HepG2 (cell line): Measurements from ENCODE around the gene ZNF765. TPM values are rescaled to one million over a fixed set of nuclear protein-coding genes. Genes with fewer than 3 reads are reported as not detected.

Source experiments
- CREB1 ChIP-seq, 2 experiments: fragments of 450-650 bp in 1 of 2; IDR thresholded peaks; 2 replicates each; pipeline ENCODE4 v1.6.1; 2016 to 2017; ENCODE audit warnings: control low read depth in 1 of 2, mild to moderate bottlenecking in 1 of 2, missing compliant biosample characterization in 1 of 2, missing genetic modification characterization in 1 of 2
- DRAP1 ChIP-seq: IDR thresholded peaks from 2 replicates; pipeline ENCODE4 v1.6.1; 2016; ENCODE audit warnings: missing genetic modification reagents, missing compliant biosample characterization
- ETV5 ChIP-seq: IDR thresholded peaks from 2 replicates; pipeline ENCODE4 v1.6.1; 2018; ENCODE audit warnings: missing biosample characterization, missing genetic modification reagents, inconsistent platforms, borderline replicate concordance
- KAT2B ChIP-seq: fragments of 150-350 bp; IDR thresholded peaks from 2 replicates; pipeline ENCODE4 v1.6.1; 2014; ENCODE audit warnings: low read depth, low read length, borderline replicate concordance
- MAX ChIP-seq: IDR thresholded peaks from 2 replicates; pipeline ENCODE4 v1.6.1; 2012; ENCODE audit warnings: inconsistent platforms
- NFE2L2 ChIP-seq: fragments of 150-350 bp; IDR thresholded peaks from 2 replicates; pipeline ENCODE4 v1.6.1; 2014; ENCODE audit warnings: low read length
- NR0B2 ChIP-seq: sonication (generic); formaldehyde crosslinking; IDR thresholded peaks from 2 replicates; pipeline ENCODE4 v1.4.0; 2020; ENCODE audit warnings: mild to moderate bottlenecking, missing genetic modification reagents
- PRDM4 ChIP-seq: sonication (generic); formaldehyde crosslinking; IDR thresholded peaks from 2 replicates; pipeline ENCODE4 v1.9.0; 2021; ENCODE audit warnings: missing genetic modification reagents, borderline replicate concordance
- SIN3B ChIP-seq: fragments of 150-350 bp; IDR thresholded peaks from 2 replicates; pipeline ENCODE4 v1.6.1; 2014; ENCODE audit warnings: low read length
- SKI ChIP-seq: fragments of 450-650 bp; IDR thresholded peaks from one replicate; pipeline ENCODE4 v1.6.1; 2018; ENCODE audit warnings: mild to moderate bottlenecking; ENCODE audit not compliant: partially characterized antibody
- UBTF ChIP-seq: sonication (generic); formaldehyde crosslinking; IDR thresholded peaks from 2 replicates; pipeline ENCODE4 v1.4.0; 2020; ENCODE audit warnings: mild to moderate bottlenecking, missing genetic modification reagents
- YEATS2 ChIP-seq: sonication (generic); formaldehyde crosslinking; IDR thresholded peaks from 2 replicates; pipeline ENCODE4 v1.4.0; 2020; ENCODE audit warnings: missing genetic modification reagents, borderline replicate concordance
- ZBED4 ChIP-seq: sonication (generic); formaldehyde crosslinking; IDR thresholded peaks from 2 replicates; pipeline ENCODE4 v1.4.0; 2020; ENCODE audit warnings: missing genetic modification reagents, borderline replicate concordance
- ZNF484 ChIP-seq: sonication (generic); formaldehyde crosslinking; IDR thresholded peaks from 2 replicates; pipeline ENCODE4 v1.5.1; 2020; ENCODE audit warnings: mild to moderate bottlenecking, low read depth, missing genetic modification reagents, borderline replicate concordance
- polyA plus RNA-seq, 8 experiments: library from polyadenylated mRNA; depleted of rRNA in 3 of 8; stranded (reverse) in 7 of 8; unstranded in 1 of 8; fragments of >200 nt; fragmentation: Illumina TruSeq in 4 of 8; extraction: Trizol in 4 of 8; gene quantifications; 2 replicates each; pipeline versions ENCODE4 v1.2.1 to v1.2.3, GENCODE V29; 2011 to 2016; ENCODE audit warnings: low read depth in 4 of 8, missing spikeins in 1 of 8, mixed read lengths in 1 of 8; ENCODE audit not compliant: insufficient read depth in 1 of 8
- total RNA-seq, 5 experiments: library from RNA; depleted of rRNA; stranded (reverse); fragments of >200 nt; fragmentation: Illumina TruSeq; extraction: Trizol; gene quantifications; 2 replicates each; pipeline ENCODE4 v1.2.3, GENCODE V29; 2016; ENCODE audit warnings: low read depth in 1 of 5

ZNF765 gene
- total and polyA plus RNA-seq, 2 of the 13 experiments (the other 11 are each of a cell fraction or from before 2014, with no cell fraction given): 5.0 to 14.5 TPM

GRCh38 chr19:53467485-53468262 is 72.7 kb downstream of the ZNF765 start, which contains the start of gene ZNF813 (continued):
- TF ChIP-seq UBTF (CRISPR knock-in tag) (peak; percentile 9; the same call in 1 of the 2 replicates), SIN3B (peak; percentile 92), ZBED4 (CRISPR knock-in tag) (peak; percentile 39; the same call in 1 of the 2 replicates), KAT2B (no peak), SKI (no peak), ZNF484 (CRISPR knock-in tag) (no peak), NR0B2 (CRISPR knock-in tag) (0 out of 2 replicates have a peak, but pooled peaks have one; percentile 17), MAX (peak; percentile 59; the same call in 1 of the 2 replicates), DRAP1 (CRISPR knock-in tag) (peak; percentile 49; the same call in 1 of the 2 replicates), ETV5 (CRISPR knock-in tag) (0 out of 2 replicates have a peak, but pooled peaks have one; percentile 23), NFE2L2 (no peak), CREB1 (IDR thresholded peaks at IDR 0.05) (peak; percentile 13; the same call in 1 of the 2 replicates), CREB1 (CRISPR knock-in tag; IDR thresholded peaks at IDR 0.05) (no peak), YEATS2 (0 out of 2 replicates have a peak, but pooled peaks have one; percentile 27), PRDM4 (CRISPR knock-in tag) (0 out of 2 replicates have a peak, but pooled peaks have one; percentile 40)
